Measurements from ENCODE around the gene SDC4.

GRCh38 chr20:45391559-45391958 lies 43.3 kb upstream of the SDC4 start:
- TF ChIP-seq CTCF (optimal IDR thresholded peaks at IDR 0.05 in 1 of 3, IDR thresholded peaks at IDR 0.05 in 1 of 3, conservative IDR thresholded peaks at IDR 0.05 in 1 of 3; ENCODE audit: extremely low read depth in 1 of 3, insufficient read depth in 2 of 3, low read length in 3 of 3) (no peak), EZH2 (IDR thresholded peaks at IDR 0.05; ENCODE audit: low read length) (no peak)
